Endometrial microvascular endothelial cells (primary cell): ENCODE measurements around the gene RPLP2. TPM values are rescaled to one million over a fixed set of nuclear protein-coding genes. Genes with fewer than 3 reads are reported as not detected.

Experiments
- in situ Hi-C: cut with HindIII; loops from 2 replicates; pipeline ENCODE4 v1.10.0; 2017; ENCODE audit warnings: low sequenced_read_pairs, low pct_unique_long_range_greater_than_20kb; ENCODE audit errors: inconsistent ontology term
- total RNA-seq: library from RNA; depleted of rRNA; stranded (reverse); fragments of >200 nt; gene quantifications from one replicate; pipeline ENCODE4 v1.2.3, GENCODE V29; 2015; ENCODE audit errors: inconsistent ontology term

RPLP2 gene
- total RNA-seq, 1 donor from 2014 or later, result 402 TPM

DNA sequence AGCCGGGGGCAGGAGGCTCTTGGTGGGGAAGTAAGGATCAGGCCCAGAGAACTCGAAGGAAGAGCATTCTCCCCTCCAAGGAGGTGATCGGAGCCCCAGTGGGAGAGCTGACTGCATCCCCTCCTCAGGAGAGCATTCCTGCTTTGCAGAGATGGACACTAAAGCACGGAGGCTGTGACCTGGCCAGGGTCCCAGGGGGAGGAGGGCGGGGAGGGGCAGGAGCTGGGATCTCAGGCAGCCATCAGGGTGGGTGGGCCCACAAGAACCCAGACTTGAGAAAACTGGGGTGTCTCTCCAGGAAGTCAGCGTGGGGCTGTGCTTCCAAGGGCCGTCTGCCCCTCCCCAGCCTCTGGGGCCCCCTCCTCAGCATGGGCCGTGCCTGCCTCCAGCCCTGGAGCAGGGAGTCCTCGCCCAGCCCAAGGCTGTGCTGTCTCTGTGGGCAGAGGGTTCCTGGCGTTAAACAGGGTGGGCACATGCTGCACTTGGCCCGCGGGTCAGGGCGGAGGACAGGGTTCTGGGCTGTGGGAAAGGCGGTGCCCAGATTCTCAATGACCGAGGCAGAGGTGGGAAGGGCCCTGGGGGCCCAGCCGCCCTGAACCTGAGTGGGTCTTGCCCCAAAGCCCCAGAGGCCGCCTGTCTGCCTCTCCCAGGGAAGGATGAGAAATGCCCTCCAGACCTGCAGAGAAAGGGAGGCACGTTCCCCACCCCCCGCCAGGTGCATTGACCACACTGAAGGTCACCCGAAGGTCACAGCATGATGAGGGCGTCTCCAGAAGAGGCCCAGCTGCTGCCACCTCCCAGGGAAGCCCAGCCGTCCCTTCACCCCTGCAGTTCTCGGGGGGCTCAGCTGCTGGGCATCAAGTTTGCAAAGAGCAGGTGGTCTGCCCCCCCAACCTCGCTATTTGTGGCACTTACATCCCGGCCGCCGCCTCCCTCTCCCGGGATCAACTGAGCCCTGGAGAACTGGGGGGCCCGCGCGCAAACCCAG is 20.5 kb upstream of the RPLP2 start:
- in situ Hi-C loops, result no loop called here

DNA sequence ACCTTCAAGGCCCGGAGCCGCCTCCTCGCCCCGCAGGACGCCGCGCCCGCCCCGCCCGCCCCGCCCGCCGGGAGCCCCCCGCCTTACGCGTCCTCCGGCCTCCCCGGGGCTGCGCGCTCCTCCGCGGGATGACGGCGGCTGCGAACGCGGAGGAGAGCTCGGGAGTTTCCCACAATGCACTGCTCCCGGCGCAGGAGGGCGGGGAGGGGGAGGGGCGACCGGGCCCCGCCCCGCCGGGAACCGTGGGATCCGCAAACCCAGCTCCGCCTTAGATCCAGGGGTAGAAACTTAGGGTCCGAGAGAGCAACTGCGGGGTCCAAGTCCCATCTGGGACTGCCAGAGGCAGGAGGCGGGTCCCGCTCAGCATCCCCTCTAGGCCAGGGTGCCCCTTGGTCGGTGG is 19.8 kb upstream of the RPLP2 start, which contains the start of gene CEND1:
CEND1 (minus strand) TSS at position 148 of the 400 bp plus-strand sequence. CDS start 1,514 bp downstream, outside the sequence.
- in situ Hi-C loops, result no loop called here

DNA sequence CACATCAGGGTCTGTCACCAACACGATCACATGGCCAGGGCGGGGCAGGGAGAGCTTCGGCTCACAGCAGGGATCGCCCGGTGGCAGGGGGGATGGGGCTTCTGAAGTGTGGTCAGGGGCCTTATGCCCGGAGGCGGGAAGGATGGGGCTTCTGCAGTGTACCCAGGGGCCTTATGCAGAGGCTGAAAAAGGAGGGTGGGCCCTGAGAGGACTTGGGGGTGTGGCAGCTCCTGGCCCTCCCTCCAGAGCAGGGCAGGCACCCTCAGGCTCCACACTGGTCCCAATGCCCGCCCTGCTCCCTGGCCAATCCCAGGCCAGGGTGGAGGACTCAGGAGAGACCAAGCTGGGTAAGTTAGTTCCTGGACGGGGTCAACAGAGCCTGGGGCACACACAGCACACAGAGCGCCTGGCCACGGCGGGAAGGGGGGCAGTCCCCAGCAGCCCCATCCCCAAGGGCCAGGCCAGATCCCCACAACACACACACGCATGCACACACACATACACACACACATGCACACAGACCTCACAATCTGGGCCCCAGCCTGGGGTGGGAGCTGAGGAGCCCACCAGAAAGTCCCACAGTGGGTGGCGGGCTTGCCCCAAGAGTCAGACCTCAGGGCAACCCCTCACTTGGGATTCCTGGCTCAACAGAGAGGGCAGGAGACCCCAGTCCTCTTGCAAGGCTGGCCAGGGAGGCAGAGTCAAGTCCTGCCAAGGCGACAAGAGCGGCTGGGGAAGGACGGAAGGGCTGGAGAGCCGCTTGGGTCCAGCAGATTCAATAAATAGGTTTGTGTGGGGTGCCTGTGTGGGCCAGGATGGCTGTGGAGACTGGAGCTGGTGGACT is 18.8 kb upstream of the RPLP2 start:
- in situ Hi-C loops, result no loop called here

DNA sequence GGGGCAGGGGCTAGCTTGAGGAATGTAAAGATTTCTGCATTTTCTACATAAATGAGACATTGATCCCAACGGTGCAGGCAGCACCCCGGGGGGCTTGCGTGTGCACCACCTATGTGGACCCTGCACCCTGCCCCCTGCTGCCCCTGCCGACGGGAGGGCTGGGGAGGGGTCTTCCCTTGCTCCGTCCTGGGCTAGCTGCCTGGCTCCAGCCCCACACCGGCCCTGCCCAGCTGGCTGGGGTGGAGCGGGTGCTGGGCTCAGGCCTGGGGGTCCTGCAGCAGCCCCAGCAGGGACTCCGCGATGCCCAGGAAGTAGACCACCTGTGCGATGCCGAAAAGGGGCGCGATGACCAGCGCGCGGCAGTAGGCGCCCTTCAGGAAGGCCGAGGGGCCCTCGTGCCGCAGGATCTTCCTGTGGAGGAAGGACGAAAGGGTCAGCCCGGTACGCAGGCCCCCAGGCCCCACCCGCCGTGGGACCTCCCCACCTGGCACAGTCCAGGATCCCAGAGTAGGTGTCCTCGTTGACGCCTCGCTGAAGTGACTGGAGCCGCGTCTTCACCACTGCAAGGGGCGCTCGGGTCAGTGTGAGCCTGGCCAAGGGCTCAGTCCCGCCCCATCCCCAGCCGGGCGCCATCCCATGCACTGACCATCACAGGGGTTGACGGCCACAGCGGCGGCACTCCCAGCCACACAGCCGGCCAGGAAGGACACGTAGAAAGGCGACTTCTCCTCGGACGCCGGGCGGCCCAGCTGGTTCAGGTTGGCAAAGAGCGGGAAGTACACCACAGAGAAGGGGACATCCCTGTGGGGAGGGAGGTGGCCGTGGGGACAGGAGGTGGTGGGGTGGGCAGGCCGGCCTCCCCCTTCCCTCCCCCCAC is 17.9 kb upstream of the RPLP2 start:
- in situ Hi-C loops, result no loop called here

DNA sequence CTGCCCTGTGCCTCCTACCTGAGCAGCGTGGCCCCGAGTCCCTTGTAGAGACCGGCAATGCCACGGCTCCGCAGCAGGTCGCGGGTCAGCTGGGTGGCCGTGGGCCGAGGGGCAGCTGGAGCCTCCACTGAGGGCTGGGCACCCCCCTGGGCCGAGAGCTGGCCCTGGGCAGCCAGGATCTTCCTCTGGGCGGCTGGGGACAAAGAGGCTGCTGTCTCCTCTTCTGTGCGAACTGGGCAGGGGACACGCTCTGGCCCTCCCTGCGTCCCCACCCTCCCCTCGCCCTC is 17.3 kb upstream of the RPLP2 start:
- in situ Hi-C loops, result no loop called here

DNA sequence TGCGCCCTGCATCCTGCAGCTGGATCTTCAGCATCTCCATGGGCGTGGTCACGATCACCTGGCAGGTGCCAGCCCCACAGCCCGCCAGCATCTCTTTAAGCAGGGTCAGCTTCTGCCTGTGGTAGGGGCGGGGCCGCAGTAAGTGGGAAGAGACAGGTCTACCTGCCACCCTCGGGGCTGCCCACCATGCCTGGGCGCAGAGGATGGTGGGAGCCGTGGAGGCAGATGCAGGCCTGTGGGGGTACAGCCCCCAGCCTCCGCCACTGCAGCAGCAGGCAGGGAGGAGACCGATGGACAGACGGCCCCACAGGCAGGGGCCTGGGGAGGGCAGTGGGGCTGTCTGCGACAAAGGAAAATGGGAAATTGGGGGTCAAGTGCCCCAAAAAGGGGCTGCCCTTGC is 16.9 kb upstream of the RPLP2 start:
- in situ Hi-C loops, result no loop called here

DNA sequence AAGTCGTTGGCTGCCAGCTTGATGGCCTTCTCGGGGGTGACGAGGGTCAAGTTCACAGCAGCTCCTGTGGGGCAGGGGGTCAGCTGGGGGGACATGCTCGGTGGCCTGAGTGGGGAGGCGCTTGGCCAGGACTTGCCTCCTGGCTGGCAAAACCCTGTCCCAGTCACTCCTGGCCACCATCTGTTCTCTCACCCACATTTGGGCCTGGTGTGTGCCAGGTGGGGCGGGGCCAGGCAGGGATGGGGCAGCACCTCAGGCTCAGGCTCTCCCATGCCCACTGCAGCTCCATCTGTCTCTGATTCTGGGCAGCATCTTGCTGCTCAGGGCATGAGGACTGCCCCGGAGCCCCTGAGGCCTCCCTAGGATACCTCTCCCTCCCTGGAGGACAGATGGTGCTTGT is 16.2 kb upstream of the RPLP2 start:
- in situ Hi-C loops, result no loop called here

DNA sequence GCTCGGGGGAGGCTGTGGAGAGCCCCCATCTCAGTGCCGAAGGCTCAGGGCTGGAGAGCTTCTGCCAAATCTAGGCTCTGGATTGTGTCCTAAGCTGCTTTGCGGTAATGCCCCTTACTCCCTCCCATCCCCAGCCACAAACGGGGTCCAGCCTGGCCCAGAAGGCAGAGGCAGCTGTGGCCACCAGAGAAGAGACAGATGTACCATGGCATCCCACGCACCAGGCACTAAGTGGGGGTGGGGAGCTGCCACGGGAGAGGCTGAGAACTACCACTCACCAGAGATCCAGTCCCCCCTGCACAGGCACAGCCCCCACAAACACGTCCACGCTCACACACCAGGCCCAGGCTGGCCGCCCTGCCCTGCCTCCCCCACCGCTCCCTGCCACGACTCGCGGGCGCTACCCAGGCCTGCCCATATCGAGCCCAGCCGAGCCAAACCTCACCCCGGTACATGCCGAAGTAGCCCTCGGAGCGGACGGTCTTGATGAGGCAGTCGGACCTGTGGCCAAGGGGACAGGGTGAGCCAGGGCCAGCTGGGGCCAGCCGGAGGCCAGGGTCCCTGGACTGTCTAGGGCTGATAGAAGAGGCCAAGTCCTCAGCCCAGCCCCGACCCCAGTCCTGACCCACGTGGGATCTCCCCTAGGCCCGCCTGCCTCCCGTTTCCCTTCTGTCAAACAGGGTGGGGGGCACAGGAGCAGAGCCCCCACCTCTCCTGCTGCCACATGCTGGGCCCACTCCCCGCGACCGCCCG is 15.6 kb upstream of the RPLP2 start:
- in situ Hi-C loops, result no loop called here

DNA sequence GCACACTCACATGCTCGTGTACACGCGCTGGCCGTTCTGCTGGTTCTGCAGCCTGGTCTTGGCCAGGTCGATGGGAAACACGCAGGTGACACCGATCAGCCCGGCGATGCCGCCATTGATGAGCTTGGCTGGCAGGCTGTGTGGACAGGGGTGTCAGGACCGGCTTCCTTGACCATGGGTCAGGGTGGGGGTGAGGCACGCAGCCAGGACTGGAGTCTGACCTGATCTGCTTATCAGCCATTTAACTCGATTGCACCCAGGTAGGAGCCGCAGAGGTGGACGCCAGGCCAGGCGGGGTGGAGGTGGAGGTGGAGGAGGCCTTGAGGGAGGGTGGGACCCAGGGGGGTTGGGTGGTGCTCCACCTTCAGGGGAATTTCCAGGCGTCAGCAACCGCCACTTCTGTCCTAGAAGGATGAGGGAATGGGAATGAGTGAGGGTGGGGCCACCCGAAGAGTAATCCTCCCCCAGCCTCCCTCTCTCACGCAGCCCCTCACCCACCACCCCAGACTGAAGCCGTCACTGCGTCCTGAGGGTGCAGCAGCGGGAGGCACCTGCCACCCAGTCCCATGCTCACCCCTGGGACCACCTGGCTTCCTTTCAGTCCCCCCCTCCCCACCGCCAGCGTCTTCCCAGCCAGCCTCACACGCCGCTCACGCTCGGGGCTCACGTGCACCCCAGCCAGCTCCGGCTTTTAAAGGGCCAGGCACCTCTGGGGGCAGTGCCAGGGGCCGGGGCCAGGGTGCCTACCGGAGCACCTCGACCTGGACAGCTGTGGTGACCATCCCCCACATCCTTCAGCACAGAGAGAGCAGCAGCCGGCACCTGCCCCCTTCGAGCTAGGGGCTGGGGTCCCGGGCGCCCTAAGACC is 14.8 kb upstream of the RPLP2 start:
- in situ Hi-C loops, result no loop called here

DNA sequence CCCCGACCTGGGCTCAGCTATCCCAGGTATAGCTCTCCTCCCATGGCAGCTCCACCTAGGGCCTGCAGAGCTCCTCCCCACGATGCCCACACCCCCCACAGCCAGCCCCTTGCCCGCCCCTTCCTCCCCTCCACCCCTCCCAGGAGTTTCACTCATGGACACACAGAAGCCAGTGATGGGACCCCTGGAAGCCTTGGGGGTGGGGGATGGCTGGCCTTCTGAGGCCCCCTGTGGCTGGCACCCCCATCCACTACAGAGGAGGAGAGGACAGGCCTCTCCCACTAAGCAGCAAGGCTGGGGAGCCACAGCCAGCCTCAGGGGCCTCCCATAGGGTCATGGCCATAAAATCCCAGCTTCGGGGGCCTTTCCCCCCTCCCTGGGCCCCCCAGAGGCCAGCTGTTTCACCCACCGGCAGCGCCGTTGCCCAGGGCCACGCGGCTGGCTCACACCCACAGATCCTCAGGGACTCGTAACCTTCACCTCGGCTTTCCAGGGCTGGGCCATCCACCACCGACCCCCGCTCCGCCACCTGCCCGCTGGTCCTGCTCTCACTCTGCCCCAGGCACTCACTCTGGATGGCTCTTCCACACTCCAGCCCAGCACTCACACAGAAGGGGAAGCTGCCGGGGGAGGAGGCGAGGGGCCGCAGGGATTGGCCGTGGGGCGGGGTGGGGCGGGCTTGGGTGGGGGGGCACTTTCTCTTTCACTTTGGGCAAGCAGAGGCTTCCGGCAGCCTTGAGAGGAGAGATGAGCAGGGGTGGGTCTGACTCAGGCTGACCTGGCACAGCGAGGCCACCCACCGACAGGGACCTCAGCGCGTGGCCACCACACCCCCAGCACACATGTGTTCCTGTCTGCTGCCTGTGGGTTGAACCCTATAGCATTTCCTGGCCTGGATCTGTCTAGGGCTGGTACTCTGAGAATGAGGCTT is 13.9 kb upstream of the RPLP2 start:
- in situ Hi-C loops, result no loop called here

DNA sequence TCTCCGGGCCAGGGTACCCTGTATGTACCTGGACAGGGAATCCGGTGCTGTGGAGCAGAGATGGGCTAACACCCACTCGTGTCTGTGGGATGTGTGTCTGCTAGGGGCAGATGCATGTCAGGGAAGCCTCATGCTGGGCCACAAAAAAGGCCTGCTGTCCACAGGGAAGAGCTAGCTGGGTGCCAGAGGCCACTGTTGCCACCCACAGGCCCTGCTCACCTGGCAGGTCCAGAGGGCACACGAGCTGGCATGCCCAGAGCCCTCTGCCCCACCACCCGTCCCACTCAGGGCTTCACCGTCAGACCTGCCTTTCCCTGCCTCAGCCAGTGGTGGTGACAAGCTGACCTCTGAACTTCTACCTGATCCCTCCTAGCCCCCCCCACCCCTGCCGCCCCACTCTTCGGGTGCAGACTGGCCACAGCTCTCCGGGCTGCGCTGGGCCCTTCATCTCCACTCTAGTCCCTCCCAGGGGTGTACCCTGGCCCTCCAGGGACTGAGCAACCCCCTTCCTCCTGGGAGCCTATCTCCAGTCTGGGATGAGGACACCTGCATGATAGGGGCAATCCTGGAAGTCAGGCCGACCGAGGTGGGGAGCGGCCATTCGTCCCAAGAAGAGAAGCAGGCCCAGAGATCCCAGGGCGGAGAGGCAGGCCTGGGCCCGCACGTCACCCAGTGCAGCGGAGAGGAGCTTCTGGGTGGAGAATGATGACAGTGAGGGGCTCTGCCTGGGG is 13.0 kb upstream of the RPLP2 start:
- in situ Hi-C loops, result no loop called here

DNA sequence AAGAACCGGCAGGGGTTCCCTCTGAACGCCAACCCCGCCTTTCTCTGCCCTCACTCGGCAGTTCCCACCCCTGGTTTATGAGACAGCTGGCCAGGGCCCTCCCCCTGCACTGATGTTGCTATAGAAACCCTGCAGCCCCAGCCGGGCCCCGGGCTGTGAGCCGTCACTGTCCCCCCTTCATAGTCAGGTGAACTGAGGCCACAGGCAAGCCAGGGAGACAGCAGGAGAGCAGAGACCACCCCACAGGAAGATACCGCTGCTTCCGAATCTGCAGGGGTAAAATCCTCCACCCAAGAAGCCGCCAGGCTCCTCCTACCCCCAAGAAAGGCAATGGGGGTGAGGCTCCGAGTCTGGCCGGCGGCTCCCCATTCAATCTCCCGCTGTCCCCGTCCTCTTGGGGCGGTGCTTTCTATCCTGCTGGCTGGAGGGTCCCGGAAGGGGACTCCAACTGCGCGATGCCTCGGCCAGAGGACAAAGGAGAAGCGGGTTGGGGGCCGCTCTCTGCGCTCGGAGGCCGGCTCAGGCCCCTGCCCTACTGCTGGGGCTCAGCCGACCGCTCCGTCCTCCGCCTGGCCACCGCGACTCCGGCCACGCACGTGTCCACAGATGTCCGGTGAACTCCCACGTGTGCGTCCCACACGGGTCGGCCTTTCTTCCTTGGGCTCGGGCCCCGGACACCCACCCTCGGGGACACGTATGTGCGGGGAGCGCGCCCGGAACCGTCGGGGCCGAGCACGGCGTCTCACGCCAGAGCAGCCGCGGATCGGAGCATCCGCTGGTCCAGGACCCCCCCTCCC is 12.3 kb upstream of the RPLP2 start:
- in situ Hi-C loops, result no loop called here

DNA sequence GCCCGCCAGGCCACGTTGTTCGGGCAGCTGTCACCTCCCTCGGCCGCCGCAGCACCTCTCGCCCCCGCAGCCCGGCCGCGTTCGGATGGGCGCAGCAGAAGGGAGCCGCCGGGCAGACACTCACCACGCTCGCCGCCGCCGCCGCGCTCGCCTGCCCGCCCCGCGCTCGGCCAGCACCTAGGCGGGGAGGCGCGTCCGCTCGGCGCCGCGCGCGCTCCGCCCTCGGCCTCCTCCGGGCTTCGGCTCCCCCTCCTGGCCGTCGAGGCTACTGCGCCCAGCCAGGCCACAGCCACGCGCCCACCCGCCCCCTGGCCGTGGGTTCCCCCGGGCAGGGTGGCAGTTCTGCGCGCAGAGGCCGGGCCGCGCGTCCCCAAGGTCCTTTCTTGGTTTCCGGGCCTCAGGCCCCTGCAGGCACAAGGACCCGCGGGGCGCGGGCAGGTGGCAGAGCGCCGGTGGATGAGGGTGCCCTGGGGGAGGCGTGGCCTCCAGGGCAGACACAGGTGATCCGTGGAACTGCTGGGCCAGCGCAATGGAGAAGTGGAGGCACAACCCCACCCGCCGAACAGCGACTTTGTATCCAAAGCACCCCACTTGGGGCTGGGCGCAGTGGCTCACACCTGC is 11.6 kb upstream of the RPLP2 start, which contains the start of gene SLC25A22:
SLC25A22 (minus strand) TSS at position 189 of the 621 bp plus-strand sequence. CDS start 3,275 bp downstream, outside the sequence.
- in situ Hi-C loops, result no loop called here

DNA sequence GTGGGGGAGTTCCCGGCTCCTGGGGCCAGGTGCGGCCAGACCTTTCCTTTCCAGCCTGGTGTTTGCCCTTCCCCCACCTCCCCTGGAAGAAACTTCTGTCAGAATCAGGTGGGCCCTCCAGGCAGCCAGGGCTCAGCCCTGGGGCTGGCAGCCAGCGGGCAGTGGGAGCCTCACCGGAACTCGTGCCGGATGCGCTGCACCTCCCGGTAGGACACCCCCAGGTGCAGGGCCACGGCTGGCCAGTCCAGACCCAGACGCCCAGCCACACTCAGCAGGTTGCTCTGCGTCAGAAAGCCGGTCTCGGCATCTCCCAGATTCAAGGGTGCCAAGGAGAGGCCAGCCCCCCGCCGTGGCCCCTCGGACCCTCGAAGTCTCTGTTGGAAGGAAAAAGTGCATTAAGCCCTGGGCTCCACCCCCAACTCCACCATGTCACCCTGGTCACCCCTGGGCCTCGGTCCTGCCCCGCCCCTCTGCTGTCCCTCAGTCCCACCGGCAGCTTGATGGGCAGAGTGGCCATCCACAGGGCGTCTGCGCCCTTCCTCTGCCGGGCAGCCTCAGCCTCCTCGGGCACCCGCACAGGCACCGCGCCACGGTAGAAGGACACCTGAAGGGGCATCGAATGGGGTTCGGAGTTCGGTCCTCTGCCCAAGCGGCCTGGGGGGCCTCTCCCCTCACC is 10.0 kb upstream of the RPLP2 start:
- in situ Hi-C loops, result no loop called here
